GM21717 (cell line): ENCODE measurements around the gene CHFR.
"Not testable (repeated sequence)": the region's sequence is repeated elsewhere in the genome, so short reads cannot be mapped to it uniquely, and the experiment has no call there.

Source experiments
- ATAC-seq: cut with Tn5 transposase; IDR thresholded peaks from one replicate; pipeline ENCODE4 v1.9.1; 2021; ENCODE audit warnings: mild to moderate bottlenecking, moderate library complexity; ENCODE audit not compliant: unreplicated experiment

Gene CHFR

DNA sequence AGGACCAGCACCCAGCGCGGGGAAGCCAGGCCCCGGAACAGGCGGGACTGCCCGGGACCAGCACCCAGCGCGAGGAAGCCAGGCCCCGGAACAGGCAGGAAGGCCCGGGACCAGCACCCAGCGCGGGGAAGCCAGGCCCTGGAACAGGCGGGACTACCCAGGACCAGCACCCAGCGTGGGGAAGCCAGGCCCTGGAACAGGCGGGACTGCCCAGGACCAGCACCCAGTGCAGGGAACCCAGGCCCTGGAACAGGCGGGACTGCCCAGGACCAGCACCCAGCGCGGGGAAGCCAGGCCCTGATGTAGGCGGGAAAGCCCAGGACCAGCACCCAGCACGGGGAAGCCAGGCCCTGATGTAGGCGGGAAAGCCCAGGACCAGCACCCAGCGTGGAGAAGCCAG lies 12.8 kb downstream of the CHFR start:
- ATAC-seq: not testable (repeated sequence)

DNA sequence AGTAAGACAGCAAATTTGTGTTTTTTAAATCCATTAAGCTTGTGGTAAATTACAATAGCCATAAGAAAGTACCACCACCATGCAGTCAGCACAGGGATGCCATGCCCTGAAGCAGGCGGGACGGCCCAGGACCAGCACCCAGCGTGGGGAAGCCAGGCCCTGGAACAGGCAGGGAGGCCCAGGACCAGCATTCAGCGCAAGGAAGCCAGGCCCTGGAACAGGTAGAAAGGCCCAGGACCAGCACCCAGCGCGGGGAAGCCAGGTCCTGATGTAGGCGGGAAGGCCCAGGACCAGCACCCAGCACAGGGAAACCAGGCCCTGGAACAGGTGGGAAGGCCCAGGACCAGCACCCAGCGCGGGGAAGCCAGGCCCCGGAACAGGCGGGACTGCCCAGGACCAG lies 13.2 kb downstream of the CHFR start:
- ATAC-seq: no peak

DNA sequence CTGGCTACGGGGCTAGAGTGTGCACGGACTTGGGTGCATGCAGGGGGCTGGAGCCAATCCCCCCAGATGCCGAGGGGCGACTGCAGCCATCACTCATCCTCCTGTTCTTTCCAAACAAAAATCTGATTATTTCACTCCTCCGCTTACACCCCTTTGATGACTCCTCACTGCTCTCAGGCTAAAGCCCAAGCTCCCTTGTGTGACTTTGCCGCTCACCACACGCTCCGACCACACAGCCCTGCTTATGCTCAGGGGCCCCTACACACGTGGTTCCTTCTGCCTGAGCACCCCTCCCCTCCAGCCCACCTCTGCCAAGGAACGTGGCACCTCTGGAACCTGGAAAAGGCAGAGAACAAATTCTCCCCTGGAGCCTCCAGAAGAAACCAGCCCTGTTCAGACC lies 13.7 kb downstream of the CHFR start:
- no peak for ATAC-seq

DNA sequence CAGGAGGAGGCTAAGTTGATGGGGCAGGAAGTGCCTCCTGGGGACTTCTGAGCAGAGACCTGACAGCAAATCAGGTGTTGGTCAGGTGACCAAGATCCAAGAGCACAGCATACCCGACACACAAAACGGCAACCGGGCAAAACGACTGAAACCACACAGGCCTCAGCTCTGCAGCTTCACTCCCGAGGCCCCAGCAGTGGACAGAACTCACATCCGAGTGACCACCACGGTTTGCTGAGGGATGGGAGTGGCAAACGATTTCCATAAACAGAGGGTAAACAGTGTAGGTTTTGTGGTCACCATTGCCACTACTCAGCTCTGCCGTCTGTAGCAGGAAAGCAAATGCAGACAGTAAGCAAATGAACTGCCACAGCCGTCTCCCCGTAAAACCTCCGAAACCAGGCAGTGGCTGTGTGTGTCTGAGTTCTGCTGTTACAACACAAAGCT lies 14.4 kb downstream of the CHFR start:
- ATAC-seq: no peak

DNA sequence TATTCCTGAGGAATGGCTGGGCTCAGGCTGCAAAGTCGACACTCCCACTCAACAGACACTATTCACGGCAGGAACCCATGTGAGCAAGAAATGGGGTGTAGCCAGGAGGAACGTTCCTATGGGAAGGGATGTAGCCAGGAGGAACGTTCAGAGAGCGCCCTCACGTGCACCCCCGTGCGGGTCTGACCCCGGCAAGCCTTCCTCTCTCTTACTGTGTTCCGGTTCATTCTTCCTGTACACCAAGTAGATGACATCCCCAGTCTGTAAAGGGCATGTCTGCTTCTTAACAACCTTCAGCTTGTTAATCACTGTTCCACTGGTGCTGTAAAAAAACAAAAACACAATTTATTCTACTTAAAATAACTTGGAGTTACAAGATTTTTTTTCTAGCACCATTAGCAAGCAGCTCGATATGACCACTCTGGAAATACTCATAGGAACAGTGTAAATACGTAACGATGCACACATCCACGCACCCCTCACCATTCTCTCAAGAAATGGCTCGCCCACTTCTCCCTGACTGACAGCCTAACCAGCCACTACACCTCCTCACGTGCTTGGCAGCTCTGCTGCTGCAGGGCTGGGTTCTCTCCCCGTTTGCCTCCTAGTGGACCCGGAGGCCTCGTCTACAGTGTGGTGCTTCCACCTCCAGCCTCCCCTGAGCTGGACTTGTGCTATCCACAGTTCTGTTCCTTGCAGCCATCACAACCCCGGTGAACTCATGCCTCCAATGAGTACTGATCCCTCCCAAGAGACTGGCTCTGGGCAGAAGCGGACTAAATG lies 15.1 kb downstream of the CHFR start:
- no peak for ATAC-seq

DNA sequence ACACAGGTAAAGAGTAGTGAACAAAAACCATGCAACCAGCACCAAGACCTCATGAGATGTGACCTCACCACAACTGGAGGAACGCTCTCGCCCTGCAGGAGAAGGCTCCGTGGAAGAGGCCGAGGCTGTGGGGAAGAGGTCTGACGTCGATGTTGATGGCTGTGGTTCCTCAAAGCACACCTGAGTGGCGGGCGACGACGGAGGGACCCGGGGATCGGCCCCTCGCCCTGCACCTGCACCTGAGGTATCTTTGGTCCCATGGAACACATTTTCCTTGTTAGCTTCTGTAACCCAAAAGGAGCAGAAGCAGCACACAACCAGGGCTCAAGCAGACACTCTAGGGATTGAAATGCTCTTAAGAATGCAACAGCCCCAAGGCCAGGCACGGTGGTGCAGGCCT lies 17.9 kb downstream of the CHFR start:
- no peak for ATAC-seq

DNA sequence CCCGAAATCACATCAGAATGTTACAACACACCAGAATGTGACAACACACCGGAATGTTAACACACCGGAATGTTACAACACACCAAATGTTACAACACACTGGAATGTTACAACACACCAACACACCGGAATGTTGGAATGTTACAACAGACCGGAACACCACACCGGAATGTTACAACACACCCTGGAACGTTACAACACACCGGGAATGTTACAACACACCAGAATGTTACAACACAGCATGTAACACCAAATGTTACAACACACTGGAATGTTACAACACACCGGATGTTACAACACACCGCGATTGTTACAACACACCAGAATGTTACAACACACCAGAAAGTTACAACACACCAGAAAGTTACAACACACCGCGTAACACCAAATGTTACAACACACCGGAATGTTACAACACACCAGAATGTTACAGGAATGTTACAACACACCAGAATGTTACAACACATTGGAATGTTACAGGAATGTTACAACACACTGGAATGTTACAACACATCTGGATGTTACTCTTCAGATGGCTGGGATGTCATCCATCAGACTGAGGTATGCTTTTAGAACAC lies 21.1 kb downstream of the CHFR start:
- ATAC-seq: no peak

DNA sequence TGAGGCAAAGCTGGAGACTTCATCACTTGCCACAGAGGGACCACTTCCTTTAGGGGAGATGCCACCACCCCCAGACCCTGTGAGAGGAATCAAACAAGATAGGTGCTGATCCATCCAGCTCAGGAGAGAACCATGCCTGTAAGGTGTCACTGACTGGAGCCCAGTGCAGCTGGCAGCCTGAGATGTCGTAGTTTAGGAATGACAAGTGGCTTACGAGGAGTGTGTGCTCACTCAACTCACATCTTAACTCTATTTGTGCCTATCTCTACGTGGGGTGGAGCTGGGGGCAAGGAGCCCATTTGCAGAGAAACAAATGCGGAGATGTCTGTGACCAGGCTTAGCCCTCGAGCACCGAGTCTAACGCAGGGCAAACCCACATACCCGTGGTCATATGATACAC lies 25.8 kb downstream of the CHFR start:
- no peak for ATAC-seq

DNA sequence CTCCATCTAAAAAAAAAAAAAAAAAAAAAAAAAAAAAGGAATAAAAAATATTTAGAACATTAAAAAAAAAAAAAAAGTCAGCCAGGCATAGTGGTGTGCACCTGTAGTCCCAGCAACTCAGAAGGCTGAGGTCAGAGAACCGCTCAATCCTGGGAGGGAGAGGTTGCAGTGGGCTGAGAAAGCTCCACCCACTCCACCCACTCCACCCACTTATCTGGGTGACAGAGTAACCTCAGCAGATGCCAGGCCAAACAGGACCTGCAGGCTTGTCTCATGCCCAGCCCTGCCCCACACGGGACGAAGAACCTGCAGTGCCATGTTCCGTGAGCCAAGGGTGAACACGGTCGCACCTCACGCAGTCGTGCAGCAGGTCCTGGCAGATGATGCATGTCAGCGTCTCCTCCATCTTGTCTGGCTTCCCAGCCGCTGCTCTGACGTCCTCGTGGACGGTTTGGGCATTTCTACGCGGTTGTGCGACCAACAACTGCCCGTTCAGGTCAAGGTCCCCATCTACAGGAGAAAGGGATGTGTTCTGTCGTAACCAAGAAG lies 28.6 kb downstream of the CHFR start:
- ATAC-seq: no peak

DNA sequence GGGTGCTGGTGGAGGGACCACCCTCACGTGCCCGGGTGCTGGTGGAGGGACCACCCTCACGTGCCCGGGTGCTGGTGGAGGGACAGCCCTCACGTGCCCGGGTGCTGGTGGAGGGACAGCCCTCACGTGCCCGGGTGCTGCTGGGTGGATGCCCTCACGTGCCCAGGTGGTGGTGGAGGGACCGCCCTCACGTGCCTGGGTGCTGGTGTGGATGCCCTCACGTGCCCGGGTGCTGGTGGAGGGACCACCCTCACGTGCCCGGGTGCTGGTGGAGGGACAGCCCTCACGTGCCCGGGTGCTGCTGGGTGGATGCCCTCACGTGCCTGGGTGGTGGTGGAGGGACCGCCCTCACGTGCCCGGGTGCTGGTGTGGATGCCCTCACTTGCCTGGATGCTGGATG lies 30.4 kb downstream of the CHFR start:
- not testable (repeated sequence) for ATAC-seq

DNA sequence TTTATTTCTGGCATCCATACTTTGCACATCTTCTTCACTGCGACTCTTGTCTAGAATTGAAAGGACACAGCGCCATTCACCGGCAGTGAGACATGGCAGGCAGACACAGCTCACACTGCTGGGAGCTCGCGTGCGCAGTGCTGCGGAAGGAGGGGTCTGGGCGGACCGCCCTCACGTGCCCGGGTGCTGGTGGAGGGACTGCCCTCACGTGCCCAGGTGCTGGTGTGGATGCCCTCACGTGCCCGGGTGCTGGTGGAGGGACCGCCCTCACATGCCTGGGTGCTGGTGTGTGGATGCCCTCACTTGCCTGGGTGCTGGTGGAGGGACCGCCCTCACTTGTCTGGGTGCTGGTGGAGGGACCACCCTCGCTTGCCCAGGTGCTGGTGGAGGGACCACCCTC lies 30.8 kb downstream of the CHFR start:
- ATAC-seq: no peak

DNA sequence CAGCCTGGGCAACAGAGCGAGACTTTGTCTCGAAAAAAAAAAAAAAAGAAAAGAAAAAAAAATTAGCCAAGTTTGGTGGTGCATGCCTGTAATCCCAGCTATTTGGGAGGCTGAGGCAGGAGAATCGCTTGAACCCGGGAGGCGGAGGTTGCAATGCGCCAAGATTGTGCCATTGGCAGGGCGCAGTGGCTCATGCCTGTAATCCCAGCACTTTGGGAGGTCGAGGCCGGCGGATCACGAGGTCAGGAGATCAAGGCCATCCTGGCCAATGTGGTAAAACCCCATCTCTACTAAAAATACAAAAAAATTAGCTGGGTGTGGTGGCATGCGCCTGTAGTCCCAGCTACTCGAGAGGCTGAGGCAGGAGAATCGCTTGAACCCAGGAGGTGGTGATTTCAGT lies 32.2 kb downstream of the CHFR start:
- ATAC-seq: not testable (repeated sequence)

DNA sequence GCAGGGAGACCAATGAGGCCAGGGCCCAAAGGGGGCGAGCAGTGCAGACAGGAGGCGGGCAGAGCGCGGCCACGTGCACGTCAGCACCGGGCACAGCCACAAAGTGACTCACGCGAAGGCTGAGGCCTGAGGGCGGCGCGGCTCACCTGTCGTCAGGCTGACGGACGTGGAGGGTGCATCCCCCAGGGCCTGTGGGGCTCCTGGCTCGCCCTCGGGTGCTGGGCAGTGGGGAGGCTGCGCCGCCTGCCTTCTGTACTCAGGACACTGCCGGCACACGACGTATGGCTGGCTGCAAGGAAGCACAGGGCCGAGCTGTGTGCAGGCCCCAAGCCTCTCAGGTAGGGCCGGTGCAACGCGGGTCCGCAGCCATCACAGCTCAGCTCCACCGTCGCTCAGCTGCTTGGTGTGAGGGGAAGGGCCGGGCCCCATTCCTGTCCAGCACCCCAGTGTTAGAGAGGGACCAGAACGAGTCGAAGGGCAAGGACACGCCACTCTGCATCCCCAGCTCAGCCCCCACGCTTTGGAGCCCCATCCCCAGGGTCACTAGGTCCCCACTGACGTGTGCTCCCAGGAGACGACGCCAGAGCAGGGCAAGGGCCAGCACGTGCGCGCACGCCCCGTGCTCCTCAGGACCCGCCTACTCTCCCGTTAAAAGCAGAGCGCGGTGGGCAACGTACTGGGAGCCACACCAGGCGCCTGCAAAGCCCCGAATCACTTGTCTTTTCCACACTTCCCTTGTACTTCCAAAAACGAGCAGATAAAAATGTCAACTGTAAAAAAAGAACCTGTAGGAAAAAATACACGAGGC lies 33.9 kb downstream of the CHFR start:
- ATAC-seq: no peak

DNA sequence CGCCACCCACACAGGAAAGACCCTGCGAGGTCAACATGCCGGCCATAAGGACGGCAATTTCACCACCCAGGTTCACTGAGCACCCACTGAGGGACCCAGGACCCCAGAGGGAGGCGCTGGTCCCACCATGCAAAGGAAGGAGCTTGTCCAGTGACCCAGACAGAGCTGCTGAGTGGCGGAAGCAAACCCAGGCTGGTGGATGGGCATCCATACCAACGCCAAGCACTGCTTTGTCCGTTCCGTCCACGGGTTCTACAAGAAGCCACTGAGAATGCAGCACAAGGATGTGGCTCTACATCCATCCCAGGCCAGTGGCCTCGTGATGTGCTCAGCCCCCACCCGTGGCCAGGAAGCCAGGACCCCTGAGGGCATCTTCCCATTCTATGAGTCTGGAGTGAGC lies 34.9 kb downstream of the CHFR start:
- no peak for ATAC-seq

DNA sequence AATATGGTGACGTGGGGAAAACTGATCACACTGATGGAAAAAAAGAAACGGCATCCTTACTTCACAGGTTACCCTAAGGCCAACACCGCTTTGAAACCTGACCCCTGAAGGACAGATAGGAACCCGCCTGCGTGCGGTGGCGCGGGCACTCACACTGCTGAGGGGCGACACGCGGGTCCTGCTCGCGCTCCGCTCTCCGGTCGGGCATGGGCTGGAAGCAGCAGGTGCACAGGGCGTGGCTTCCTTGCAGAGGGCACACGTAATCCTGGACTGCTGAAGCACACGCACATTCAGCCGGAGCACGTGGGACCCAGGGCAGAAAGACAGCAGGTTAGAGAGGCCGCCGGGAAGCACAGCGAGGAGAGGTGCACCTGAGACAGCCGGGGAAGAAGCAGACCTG lies 35.9 kb downstream of the CHFR start:
- ATAC-seq: no peak

DNA sequence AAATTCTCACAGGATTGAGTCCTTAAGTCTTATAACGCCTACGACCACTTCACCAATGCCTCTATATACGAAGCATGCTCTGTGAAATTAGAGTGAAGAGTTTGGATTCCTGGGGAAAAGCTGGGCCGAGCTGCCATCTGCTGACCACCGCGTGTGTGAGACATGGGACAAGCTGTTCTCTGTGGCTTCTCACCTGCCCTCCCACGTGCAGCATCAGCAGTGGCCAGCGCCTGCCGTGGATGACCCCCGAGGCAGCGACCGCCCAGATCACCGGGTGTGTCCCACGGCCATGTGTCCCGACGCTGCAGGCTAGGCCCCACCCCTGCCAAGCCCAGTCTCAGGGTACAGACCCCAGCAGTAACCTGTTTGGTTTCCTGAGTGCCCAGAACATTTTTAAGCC lies 37.1 kb downstream of the CHFR start:
- ATAC-seq: no peak

DNA sequence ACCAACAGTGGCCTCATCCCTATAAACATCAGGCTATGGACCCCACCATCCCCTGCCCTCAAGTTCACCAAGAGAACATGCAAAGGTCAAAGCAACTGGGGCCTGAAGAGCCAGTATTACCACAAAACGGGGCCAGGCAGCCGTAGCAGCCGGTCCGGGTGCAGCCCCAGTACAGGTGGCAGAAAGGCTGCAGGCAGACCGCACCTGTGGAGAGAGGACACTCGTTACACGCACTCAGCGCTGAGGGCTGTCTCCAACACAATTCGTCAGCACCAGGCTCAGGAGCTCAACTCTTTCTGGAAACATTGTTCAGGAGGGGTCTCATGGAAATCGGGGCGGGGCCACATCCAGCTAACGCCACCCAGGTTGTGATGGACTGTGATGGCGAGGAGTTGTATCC lies 38.9 kb downstream of the CHFR start:
- no peak for ATAC-seq

DNA sequence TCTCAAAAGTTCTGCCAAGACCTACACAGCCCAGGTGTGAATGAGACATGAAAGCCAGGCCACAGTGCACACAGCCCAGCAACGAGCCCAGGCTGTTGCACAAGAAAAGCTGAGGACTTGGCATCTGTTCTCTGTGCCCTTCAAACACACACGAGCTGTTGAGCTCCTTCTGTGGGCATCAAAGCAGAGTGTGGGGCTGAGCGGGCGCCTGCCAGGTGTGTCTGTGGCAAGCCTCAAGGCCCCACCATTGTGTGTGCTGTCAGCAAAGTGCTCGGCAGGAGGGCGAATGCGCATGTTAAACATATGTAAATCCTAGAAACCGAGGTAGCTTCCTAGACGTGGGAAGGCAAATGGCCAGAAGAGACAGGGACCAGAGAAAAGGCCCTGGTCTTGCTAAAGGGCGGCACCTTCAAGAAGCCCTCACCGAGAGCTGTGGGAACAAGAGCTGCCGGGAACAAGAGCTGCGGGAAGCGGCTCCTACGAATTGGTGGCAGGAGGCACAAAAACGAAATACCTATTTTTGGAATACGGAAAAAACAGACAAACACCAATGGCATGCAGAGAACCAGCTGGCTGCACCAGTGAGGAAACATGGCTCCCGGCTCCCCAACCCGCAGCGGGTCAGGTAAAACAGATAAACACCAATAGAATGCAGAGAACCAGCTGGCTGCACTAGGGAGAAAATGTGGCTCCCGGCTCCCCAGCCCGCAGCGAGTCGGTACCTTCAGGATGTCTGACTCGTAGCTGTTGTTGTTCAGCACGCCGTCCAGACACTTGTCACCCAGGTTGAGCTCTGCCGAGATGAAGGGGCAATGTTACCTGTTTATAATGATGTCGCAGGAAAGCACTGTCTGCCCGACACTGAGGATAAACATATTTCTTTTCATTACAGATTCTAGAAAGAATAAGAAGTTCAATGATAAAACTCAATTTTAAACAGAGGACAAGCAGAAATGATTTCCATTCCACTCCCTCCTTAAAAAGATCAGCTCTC lies 39.7 kb downstream of the CHFR start:
- no peak for ATAC-seq

DNA sequence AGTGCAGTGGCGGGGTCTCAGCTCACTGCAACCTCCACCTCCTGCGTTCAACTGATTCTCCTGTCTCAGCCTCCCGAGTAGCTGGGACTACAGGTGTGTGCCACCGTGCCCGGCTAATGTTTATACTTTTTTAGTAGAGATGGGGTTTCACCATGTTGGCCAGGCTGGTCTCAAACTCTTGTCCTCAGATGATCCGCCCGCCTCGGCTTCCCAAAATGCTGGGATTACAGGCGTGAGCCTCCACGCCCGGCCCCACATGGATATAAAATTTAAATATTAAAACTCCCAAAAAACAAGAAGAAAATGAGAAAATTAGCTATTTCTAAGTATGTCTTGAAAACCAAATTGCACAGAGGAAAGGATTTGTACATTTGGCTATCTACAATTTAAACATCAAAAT lies 42.7 kb downstream of the CHFR start:
- ATAC-seq: not testable (repeated sequence)

DNA sequence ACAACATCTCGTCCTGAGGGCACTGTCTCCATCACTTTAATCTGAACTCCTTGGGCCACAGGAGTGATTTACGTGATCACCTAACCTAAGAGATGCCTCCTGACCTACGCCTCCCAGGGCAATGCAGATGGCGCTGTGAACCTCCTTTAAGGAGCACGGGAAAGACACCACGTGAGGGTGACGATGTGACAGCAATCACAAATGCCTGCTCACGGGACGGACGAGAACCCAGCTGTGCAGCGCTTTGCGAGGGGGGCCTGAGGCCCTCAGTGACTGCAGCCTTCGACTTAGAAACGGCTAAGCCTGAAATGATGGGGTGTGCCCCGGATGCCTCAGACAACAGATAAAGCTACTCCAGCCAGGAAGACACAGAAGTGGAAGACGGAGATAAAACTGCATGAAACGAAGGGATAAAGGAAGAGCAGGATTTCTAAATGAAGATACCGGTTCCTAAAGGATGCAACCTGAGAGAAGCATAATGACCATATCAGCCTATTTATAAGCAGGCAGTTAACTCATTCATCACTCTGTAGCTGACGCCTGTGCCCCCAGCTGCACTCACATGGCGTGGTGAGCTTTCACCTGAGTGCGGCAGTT lies 44.9 kb downstream of the CHFR start:
- no peak for ATAC-seq
